Osteocyte (in vitro differentiated cells): ENCODE results near the gene BIVM. TPM values are rescaled to one million over a fixed set of nuclear protein-coding genes. Genes with fewer than 3 reads are reported as not detected.

ENCODE experiments used
- DNase-seq: peaks from one replicate; pipeline ENCODE4 v3.0.0; 2021; ENCODE audit warnings: mixed read lengths; ENCODE audit not compliant: unreplicated experiment; ENCODE audit errors: extremely low spot score
- H3K27ac Mint-ChIP-seq: one replicate; pipeline ENCODE4 v1.8.0; 2021; ENCODE audit warnings: mild to moderate bottlenecking, mixed read lengths; ENCODE audit not compliant: unreplicated experiment
- H3K27me3 Mint-ChIP-seq: one replicate; pipeline ENCODE4 v1.8.0; 2021; ENCODE audit warnings: mixed read lengths; ENCODE audit not compliant: unreplicated experiment
- H3K36me3 Mint-ChIP-seq: one replicate; pipeline ENCODE4 v1.8.0; 2021; ENCODE audit warnings: mixed read lengths; ENCODE audit not compliant: unreplicated experiment
- H3K4me1 Mint-ChIP-seq: one replicate; pipeline ENCODE4 v1.8.0; 2021; ENCODE audit warnings: mixed read lengths; ENCODE audit not compliant: unreplicated experiment
- H3K4me3 Mint-ChIP-seq: one replicate; pipeline ENCODE4 v1.8.0; 2021; ENCODE audit warnings: mild to moderate bottlenecking, moderate library complexity, mixed read lengths; ENCODE audit not compliant: unreplicated experiment
- H3K9me3 Mint-ChIP-seq: one replicate; pipeline ENCODE4 v1.8.0; 2021; ENCODE audit warnings: mixed read lengths; ENCODE audit not compliant: unreplicated experiment
- total RNA-seq: library from RNA; stranded (reverse); gene quantifications from 2 replicates; pipeline ENCODE4 v1.2.1, GENCODE V29; 2021
- TF ChIP-seq, protein P1 (sequence below): fragments of 200-600 bp; sonication (generic); IDR thresholded peaks from 2 replicates; pipeline ENCODE4 v1.5.0; 2021; ENCODE audit warnings: antibody characterized with exemption, mild to moderate bottlenecking, moderate library complexity

Gene BIVM
- total RNA-seq, 1 donor from 2014 or later = 30.7 TPM

DNA sequence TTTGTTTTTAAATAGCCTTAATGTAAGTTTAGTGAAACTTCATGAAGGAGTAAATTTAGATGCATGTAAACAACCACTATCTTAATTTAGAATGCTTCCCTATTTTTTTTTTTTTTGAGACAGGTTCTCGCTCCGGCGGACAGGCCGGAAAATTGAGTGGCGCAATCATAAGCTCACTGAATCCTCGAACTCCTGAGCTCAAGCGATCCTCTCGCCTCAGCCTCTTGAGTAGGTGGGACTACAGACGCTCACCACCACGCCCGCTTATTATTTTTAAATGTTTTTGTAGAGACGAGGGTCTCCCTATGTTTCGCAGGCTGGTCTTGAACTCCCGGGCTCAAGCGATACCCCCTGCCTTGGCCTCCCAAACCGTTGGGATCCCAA is 26.9 kb upstream of the BIVM start:
- H3K36me3 Mint-ChIP-seq = no peaks in the 10 kb centered on the region
- no peaks in the 10 kb centered on the region for H3K27me3 Mint-ChIP-seq
- H3K27ac Mint-ChIP-seq = no peak overlapping the region
- no peaks in the 10 kb centered on the region for H3K9me3 Mint-ChIP-seq
- peaks cover 37% of the 10 kb centered on the region for H3K4me1 Mint-ChIP-seq
- DNase-seq = no peak
- peak overlapping the region; percentile 88 for H3K4me3 Mint-ChIP-seq
- TF ChIP-seq, protein P1, sequence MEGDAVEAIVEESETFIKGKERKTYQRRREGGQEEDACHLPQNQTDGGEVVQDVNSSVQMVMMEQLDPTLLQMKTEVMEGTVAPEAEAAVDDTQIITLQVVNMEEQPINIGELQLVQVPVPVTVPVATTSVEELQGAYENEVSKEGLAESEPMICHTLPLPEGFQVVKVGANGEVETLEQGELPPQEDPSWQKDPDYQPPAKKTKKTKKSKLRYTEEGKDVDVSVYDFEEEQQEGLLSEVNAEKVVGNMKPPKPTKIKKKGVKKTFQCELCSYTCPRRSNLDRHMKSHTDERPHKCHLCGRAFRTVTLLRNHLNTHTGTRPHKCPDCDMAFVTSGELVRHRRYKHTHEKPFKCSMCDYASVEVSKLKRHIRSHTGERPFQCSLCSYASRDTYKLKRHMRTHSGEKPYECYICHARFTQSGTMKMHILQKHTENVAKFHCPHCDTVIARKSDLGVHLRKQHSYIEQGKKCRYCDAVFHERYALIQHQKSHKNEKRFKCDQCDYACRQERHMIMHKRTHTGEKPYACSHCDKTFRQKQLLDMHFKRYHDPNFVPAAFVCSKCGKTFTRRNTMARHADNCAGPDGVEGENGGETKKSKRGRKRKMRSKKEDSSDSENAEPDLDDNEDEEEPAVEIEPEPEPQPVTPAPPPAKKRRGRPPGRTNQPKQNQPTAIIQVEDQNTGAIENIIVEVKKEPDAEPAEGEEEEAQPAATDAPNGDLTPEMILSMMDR = no peak

DNA sequence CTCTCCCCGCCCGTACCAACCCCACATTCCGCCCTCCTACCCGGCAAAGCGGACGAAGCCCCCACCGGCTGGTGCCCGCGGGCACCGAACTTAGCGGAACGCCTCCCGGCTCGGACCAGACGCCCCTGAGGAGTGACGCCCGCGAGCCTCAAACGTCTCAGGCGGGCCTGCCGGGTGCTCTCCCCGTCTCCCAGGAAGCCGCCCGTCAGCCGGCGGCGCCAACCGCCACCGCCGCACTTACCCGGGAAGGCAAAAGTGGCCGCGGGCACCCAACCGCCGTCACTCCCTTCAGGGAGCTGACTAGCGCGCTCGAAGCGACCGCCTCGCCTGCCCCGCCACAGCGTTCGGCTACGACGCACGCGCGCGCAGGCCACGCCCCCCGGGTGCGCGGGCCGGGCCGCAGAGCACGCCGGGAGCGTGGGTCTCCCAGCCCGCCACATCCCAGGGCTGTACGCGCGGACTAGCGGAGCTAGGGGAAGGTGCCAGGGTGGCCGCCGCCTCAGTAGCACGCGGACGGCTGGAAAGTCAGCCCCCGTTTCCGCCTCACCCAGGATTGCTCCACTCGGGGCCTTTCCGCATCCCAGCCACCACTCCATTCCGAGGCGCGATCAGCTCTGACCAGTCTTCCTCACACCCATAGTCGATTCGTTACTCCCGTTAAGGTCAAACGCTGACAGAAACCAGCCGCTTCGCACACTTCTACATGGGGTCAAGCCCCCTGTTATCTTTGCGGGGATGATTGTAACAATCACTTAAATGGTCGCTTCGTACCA is 25.3 kb upstream of the BIVM start, which contains the start of gene TEX30:
TSS of gene TEX30 (minus strand) at position 346 of the 773 bp plus-strand sequence. CDS start 3,760 bp downstream, outside the sequence.
- Mint-ChIP-seq H3K27me3 (no peaks in the 10 kb centered on the region), H3K4me1 (peaks cover 37% of the 10 kb centered on the region), H3K27ac (peak within 1 kb of the TSS; percentile 88), H3K9me3 (no peaks in the 10 kb centered on the region), H3K36me3 (no peaks in the 10 kb centered on the region), H3K4me3 (peak within 1 kb of the TSS; percentile 88)
- TF ChIP-seq, protein P1 = no peak
- peak; percentile 95 for DNase-seq

DNA sequence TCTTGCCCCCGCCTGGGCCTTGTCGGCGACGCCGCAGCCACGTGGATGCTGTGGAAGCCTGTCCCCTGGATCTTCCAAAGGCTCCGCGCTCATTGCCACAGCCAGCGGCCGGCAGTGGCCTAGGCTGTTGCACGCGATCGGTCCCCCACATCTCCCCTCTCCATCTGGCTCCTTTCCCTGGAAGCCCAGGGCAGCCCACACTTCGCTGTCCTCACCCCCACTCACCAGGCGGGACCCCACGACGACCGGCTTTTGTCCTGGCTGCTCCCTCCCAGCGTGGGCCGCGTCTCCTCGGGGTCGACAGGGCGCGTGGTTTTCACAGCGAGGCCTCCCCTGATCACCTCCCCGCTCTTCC is 24.7 kb upstream of the BIVM start:
- H3K36me3 Mint-ChIP-seq = no peaks in the 10 kb centered on the region
- no peaks in the 10 kb centered on the region for H3K27me3 Mint-ChIP-seq
- TF ChIP-seq, protein P1 = no peak
- H3K4me1 Mint-ChIP-seq = peaks cover 37% of the 10 kb centered on the region
- peak overlapping the region; percentile 88 for H3K27ac Mint-ChIP-seq
- peak overlapping the region; percentile 88 for H3K4me3 Mint-ChIP-seq
- DNase-seq = no peak
- H3K9me3 Mint-ChIP-seq = no peaks in the 10 kb centered on the region

DNA sequence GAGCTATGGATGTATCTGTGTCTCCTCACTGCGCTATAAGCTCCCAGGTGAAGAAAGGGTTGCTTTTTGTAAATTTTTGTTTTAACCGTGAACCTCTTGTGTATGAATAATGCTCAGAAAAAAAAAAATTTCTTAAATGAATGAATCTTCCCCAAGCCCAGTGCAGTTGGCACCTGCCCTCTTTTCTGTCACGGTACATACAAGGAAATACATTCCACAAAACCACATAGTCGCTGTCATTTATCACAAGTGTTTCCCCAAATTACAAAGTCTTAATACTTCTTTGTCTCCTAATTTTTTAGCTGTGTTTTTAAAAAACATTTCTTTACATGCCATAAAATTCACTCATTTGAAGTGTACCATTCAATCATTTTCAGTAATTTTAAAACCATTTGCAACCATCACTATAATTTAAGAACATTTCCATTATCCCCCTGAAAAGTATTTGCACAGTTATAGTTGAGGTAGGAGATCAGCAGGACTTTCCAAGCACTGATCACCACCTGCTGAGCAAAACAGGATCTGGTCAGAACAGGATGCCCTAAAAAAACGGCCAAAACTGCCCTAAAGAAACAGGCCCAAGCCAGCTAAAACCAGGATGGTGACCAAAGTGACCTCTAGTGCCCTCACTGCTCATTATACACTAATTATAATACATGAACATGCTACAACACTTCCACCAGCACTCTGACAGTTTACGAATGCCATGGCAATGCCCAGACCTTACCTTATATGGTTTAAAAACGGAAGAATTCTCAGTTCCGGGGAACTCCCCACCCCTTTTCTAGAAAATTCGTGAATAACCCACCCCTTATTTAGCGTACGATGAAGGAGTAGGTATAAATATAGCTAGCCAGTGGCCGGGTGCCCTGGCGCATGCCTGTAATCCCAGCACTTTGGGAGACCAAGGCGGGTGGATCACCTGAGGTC is 24.1 kb upstream of the BIVM start:
- Mint-ChIP-seq H3K36me3 (no peaks in the 10 kb centered on the region), H3K4me1 (peaks cover 35% of the 10 kb centered on the region), H3K27ac (peak overlapping the region; percentile 23), H3K9me3 (no peaks in the 10 kb centered on the region), H3K4me3 (peak overlapping the region; percentile 88), H3K27me3 (no peaks in the 10 kb centered on the region)
- no peak for DNase-seq
- TF ChIP-seq, protein P1 = no peak

DNA sequence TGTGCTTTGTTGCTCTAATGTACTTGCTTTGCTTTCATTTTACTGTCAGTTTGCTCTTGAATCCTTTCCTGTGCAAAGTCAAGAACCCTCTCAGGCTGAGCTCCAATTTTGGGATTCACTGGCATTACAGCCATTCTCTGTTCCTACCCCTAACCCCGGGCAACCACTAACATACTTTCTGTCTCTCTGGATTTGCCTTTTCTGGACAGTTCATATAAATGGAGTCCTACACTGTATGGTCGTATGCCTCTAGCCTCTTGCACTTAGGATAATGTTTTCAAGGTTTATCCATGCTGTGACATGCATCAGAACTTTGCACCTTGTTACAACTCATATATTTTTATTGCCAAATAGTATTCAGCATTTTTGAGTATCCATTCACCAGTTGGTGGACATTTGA is 22.6 kb upstream of the BIVM start:
- TF ChIP-seq, protein P1 = no peak
- no peak overlapping the region for H3K27ac Mint-ChIP-seq
- DNase-seq = no peak
- no peak overlapping the region for H3K4me3 Mint-ChIP-seq
- H3K9me3 Mint-ChIP-seq = no peaks in the 10 kb centered on the region
- peaks cover 23% of the 10 kb centered on the region for H3K4me1 Mint-ChIP-seq
- H3K36me3 Mint-ChIP-seq = peaks cover 4% of the 10 kb centered on the region
- no peaks in the 10 kb centered on the region for H3K27me3 Mint-ChIP-seq
